ENCODE measurements around the gene EVX2. TPM values are rescaled to one million over a fixed set of nuclear protein-coding genes. Genes with fewer than 3 reads are reported as not detected.
A peak's percentile ranks its signal among the peaks of the same experiment; 100 is the strongest.

EVX2 gene
- total and polyA plus RNA-seq, 7 donors = not detected

DNA sequence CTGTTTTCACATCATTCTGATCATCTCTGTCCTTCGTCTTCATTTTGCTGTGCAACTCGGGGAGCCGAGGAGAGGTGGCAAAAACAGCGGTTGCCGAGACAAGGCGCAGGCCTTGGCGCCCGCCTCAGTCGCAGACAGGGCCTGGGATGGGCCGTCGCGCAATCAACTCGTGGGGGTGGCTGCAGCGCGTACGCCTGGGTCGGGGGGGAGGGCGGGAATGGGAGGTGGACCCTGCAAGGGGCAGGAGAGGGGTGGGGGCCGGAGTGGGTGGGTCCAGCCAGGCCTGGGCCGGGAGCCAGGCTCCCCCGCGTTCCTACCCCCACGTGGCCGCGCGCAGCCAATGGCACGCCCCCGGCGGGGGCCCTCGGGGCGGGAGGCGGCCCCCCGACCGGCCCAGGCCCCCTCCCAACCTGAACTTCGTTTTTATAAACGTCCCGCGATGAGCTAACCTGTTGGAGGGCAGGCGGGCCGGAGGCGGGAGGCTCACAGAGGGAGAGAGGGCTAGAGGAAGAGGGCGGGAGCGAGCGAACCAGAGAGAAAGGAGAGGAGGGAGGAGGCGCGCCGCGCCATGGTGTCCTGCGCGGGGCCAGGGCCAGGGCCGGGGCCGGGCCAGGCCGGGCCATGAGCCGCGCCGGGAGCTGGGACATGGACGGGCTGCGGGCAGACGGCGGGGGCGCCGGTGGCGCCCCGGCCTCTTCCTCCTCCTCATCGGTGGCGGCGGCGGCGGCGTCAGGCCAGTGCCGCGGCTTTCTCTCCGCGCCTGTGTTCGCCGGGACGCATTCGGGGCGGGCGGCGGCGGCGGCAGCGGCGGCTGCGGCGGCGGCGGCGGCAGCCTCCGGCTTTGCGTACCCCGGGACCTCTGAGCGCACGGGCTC lies 8.7 kb upstream of the EVX2 start, which contains the start of gene HOXD13:
HOXD13 (plus strand) TSS at position 452 of the 875 bp plus-strand sequence; CDS start at position 622, 170 bp downstream.
- Histone ChIP-seq H3K4me1 (peaks cover 17% of the 10 kb centered on the region), H3K4me3 (peak within 1 kb of the TSS; percentile 51), H3K36me3 (ENCODE audit: insufficient read depth in 1 of 2, low read depth in 1 of 2) (no peaks in the 10 kb centered on the region), H3K9me3 (no peaks in the 10 kb centered on the region), H3K27ac (no peak within 1 kb of the TSS), H3K27me3 (ENCODE audit: insufficient read depth in 3 of 3, low read length in 2 of 3) (peaks cover 7 to 100% (median 58%) of the 10 kb centered on the region in 3 donors)
- WGBS, 3 donors = 4 to 7% (median 4%) methylated on average over 43 to 93 of the region's 95 CpGs
- TF ChIP-seq, protein P1, sequence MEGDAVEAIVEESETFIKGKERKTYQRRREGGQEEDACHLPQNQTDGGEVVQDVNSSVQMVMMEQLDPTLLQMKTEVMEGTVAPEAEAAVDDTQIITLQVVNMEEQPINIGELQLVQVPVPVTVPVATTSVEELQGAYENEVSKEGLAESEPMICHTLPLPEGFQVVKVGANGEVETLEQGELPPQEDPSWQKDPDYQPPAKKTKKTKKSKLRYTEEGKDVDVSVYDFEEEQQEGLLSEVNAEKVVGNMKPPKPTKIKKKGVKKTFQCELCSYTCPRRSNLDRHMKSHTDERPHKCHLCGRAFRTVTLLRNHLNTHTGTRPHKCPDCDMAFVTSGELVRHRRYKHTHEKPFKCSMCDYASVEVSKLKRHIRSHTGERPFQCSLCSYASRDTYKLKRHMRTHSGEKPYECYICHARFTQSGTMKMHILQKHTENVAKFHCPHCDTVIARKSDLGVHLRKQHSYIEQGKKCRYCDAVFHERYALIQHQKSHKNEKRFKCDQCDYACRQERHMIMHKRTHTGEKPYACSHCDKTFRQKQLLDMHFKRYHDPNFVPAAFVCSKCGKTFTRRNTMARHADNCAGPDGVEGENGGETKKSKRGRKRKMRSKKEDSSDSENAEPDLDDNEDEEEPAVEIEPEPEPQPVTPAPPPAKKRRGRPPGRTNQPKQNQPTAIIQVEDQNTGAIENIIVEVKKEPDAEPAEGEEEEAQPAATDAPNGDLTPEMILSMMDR (IDR thresholded peaks at IDR 0.05) = no peak
- ATAC-seq = peak in 1 of 4 donors; percentile 17
- no peak for DNase-seq
- intact Hi-C loops (cut with DNase I) = loop anchor here in 1 of 2 donors (10.0 kb wide), 1 partner anchor 838 kb away; no protein-coding TSS in a partner anchor

DNA sequence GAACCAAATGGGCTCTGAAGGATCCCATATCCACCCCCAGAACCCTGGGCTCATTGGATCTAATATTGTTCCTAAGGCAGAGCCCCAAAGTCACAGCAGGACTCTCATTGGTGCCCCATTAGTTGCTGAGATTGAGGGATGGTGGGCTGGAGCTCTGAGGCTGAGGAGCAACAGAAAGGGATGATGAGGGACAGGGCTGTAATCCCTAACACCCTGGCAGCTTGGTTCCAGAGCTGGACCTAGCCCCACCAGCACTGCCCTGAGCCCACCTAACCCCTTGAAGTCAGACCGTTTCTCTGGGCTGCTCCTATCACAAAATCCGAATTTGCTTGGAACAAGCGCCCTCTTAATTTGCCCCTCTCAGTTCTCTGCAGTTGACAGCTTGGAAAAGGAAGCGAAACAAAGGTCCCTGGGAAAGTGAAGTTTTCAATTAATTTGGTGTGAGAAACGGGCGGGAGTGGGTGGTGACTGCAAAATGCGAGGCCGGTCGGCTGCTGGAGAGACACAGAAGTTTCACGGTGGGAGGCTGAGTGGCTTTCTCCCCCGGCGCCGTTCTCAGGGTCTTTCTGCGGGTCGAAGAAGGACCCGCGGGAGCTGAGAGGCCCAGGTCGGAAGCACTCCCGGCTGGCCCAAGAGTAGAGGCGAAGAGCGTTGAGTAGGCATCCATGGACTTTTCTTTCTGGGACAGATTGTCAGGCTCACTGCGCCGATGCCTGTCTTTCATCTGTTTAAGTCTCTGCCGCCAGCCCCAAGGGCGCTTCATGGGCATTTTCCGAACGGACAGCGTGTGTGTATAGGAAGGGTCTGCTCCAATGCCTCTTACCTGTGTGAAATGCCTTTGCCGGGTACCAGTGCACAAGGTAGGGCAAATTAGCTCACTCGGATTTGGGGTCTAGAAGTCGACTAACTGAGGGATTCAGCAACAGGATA lies 7.8 kb upstream of the EVX2 start:
- Histone ChIP-seq H3K27ac (no peak overlapping the region), H3K9me3 (no peaks in the 10 kb centered on the region), H3K27me3 (ENCODE audit: insufficient read depth in 3 of 3, low read length in 2 of 3) (peaks cover 7 to 100% (median 51%) of the 10 kb centered on the region in 3 donors), H3K4me3 (no peak overlapping the region), H3K4me1 (peaks cover 9% of the 10 kb centered on the region), H3K36me3 (ENCODE audit: insufficient read depth in 1 of 2, low read depth in 1 of 2) (no peaks in the 10 kb centered on the region)
- DNase-seq (no peak), ATAC-seq (no peak)
- WGBS, 3 donors = 15 to 26% (median 21%) methylated on average over 31 of the region's 31 CpGs
- TF ChIP-seq, protein P1 (IDR thresholded peaks at IDR 0.05) = no peak
- intact Hi-C loops (cut with DNase I) = loop anchor here in 1 of 2 donors (10.0 kb wide), 1 partner anchor 837 kb away; no protein-coding TSS in a partner anchor

DNA sequence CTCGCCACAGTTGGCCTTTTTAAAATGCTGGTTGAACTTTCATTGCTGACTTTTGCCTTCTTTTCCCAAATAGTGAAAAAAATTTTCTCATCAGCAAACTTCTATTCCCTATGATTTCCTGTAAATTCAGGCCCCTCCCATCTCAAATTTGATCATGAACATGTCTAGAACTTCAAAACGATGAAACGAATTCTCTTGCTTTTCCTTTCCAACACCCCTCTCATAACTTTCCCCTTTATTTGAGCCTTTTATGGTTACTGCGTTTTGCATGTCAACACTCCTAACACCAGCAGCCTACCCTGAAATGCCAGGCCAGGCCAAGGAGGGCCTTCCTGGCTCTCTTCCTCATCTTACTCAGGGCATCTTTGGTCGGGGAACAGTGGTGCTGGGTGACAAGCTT lies 7.1 kb upstream of the EVX2 start:
- H3K27me3 ChIP-seq (ENCODE audit: insufficient read depth in 3 of 3, low read length in 2 of 3) = peaks cover 7 to 100% (median 53%) of the 10 kb centered on the region in 3 donors
- 43 to 62% (median 54%) methylated on average over 5 of the region's 5 CpGs for WGBS, 3 donors
- no peaks in the 10 kb centered on the region for H3K36me3 ChIP-seq (ENCODE audit: insufficient read depth in 1 of 2, low read depth in 1 of 2)
- intact Hi-C loops (cut with DNase I) = loop anchor here in 1 of 2 donors (10.0 kb wide), 1 partner anchor 836 kb away; no protein-coding TSS in a partner anchor
- DNase-seq (no peak), ATAC-seq (no peak)
- H3K27ac ChIP-seq = no peak overlapping the region
- TF ChIP-seq, protein P1 (IDR thresholded peaks at IDR 0.05) = no peak
- peaks cover 6% of the 10 kb centered on the region for H3K4me1 ChIP-seq
- H3K4me3 ChIP-seq = no peak overlapping the region
- H3K9me3 ChIP-seq = no peaks in the 10 kb centered on the region

DNA sequence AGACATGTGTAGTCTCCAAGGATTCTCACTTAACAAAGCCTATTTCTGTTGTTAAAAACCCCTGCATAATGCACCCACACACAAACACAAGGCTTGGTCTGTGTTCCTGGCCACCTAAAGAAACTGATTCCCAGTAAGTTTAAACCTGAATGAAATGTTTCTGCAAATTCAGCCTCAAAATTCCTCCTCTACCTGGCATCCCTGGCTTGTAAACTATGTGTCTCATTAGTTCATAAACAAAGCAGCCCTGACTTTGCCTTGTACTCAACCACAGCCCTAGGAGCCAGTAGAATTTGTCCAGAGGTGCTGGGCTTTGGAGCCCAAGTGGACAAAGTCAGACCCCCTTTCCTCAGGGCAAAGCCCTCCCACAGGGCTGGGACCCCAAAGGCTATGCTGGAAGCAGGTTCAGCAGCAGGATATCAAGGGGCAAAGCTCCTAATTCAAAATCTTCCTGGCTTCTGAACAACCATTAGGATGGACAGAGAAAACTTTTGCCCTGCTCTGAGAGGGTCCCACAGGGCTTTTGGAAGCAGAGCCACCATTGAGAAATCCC lies 6.2 kb upstream of the EVX2 start:
- no peak overlapping the region for H3K4me3 ChIP-seq
- DNase-seq = no peak

More for the DNA sequence above, 6.2 kb upstream of the EVX2 start:
- H3K27me3 ChIP-seq (ENCODE audit: insufficient read depth in 3 of 3, low read length in 2 of 3) = peaks cover 5 to 100% (median 61%) of the 10 kb centered on the region in 3 donors
- peaks cover 12% of the 10 kb centered on the region for H3K4me1 ChIP-seq
- TF ChIP-seq, protein P1 (IDR thresholded peaks at IDR 0.05) = no peak
- no peak for ATAC-seq
- H3K9me3 ChIP-seq = no peaks in the 10 kb centered on the region
- no peaks in the 10 kb centered on the region for H3K36me3 ChIP-seq (ENCODE audit: insufficient read depth in 1 of 2, low read depth in 1 of 2)
- no peak overlapping the region for H3K27ac ChIP-seq
- intact Hi-C loops (cut with DNase I) = loop anchor here (5.0 to 10.0 kb wide), 4 partner anchors 235 to 835 kb away; no protein-coding TSS in a partner anchor

Measured in psoas muscle (tissue), 8 donors.